Esophagus squamous epithelium (tissue), 5 donors: ENCODE measurements around the gene TMEM198. TPM values are rescaled to one million over a fixed set of nuclear protein-coding genes. Genes with fewer than 3 reads are reported as not detected.

ENCODE experiments used
- DNase-seq: peaks from one replicate; lab custom pipeline; 2025; lab: John Stamatoyannopoulos, UW
- H3K27ac ChIP-seq, 4 donors: fragments of 200-600 bp; sonication (generic); one replicate each; pipeline ENCODE4 v1.5.1; 2016 to 2019; ENCODE audit warnings: mild to moderate bottlenecking in 1 of 4
- H3K27me3 ChIP-seq, 4 donors: fragments of 200-600 bp; sonication (generic); 1 replicate in 3 of 4; 2 replicates in 1 of 4; pipeline versions ENCODE4 v1.5.1 to v1.6.0; 2017 to 2021; ENCODE audit warnings: antibody characterized with exemption in 1 of 4
- H3K36me3 ChIP-seq, 3 donors: fragments of 200-600 bp; sonication (generic); one replicate each; pipeline ENCODE4 v1.5.1; 2016 to 2019
- H3K4me1 ChIP-seq, 3 donors: fragments of 200-600 bp; sonication (generic); one replicate each; pipeline ENCODE4 v1.5.1; 2017 to 2019
- H3K4me3 ChIP-seq, 4 donors: fragments of 200-600 bp; sonication (generic); 1 replicate in 3 of 4; 2 replicates in 1 of 4; pipeline ENCODE4 v1.5.1; 2016 to 2019; ENCODE audit warnings: mild to moderate bottlenecking in 2 of 4, moderate library complexity in 1 of 4
- H3K9me3 ChIP-seq, 3 donors: fragments of 200-600 bp; sonication (generic); one replicate each; pipeline ENCODE4 v1.5.1; 2016 to 2019
- CTCF ChIP-seq, 6 experiments: fragments of 450-650 bp in 4 of 6; fragments of 200-600 bp in 2 of 6; sonication (generic) in 2 of 6; IDR thresholded peaks; one replicate each; pipeline ENCODE4 v1.5.1; 2016 to 2019; ENCODE audit warnings: antibody characterized with exemption in 6 of 6, mild to moderate bottlenecking in 4 of 6, moderate library complexity in 4 of 6
- POLR2A ChIP-seq, 4 donors: fragments of 450-650 bp; IDR thresholded peaks; one replicate each; pipeline ENCODE4 v1.6.1; 2017; ENCODE audit warnings: antibody characterized with exemption in 4 of 4, mild to moderate bottlenecking in 4 of 4, moderate library complexity in 3 of 4
- WGBS, 2 donors: methylation state at CpG; one replicate each; pipeline ENCODE4 v1.1.5; 2018; 5-methylcytosine and 5-hydroxymethylcytosine counted together
- intact Hi-C: fragments of 100-400 bp; cut with DNase I; formaldehyde crosslinking; loops from one replicate; pipeline ENCODE4 v1.15.0; 2022
- total RNA-seq, 4 donors: library from RNA; depleted of rRNA; stranded (reverse); fragments of >200 nt; gene quantifications; one replicate each; pipeline ENCODE4 v1.1.0, GENCODE V29; 2016
- donor health status: DM: yes; HTN: yes; CAD: no.

Gene TMEM198
- total RNA-seq, 4 donors from 2014 or later = 0.62 to 0.87 (median 0.78) TPM

- DNase-seq = no peak
- intact Hi-C loops = no loop called here
- Histone ChIP-seq H3K9me3 (no peaks in the 10 kb centered on the region), H3K27me3 (peaks cover 0 to 60% (median 0%) of the 10 kb centered on the region in 4 donors), H3K4me3 (peak overlapping the region in 3 of 4 donors; percentile 59 to 85 (median 71)), H3K4me1 (peaks cover 8 to 54% (median 25%) of the 10 kb centered on the region in 3 donors), H3K27ac (peak overlapping the region; percentile 81 to 97 (median 92)), H3K36me3 (peaks cover 0 to 9% (median 0%) of the 10 kb centered on the region in 3 donors)
- WGBS, 2 donors = 7% methylated on average over 12 of the region's 61 CpGs; no CpG with 5 or more reads in 1 of the 2 donors
- no peak for TF ChIP-seq CTCF (IDR thresholded peaks at IDR 0.05)
- no peak for TF ChIP-seq POLR2A (IDR thresholded peaks at IDR 0.05)
Measured at GRCh38 chr2:219496825-219497494, 46.9 kb upstream of the TMEM198 start.

DNA sequence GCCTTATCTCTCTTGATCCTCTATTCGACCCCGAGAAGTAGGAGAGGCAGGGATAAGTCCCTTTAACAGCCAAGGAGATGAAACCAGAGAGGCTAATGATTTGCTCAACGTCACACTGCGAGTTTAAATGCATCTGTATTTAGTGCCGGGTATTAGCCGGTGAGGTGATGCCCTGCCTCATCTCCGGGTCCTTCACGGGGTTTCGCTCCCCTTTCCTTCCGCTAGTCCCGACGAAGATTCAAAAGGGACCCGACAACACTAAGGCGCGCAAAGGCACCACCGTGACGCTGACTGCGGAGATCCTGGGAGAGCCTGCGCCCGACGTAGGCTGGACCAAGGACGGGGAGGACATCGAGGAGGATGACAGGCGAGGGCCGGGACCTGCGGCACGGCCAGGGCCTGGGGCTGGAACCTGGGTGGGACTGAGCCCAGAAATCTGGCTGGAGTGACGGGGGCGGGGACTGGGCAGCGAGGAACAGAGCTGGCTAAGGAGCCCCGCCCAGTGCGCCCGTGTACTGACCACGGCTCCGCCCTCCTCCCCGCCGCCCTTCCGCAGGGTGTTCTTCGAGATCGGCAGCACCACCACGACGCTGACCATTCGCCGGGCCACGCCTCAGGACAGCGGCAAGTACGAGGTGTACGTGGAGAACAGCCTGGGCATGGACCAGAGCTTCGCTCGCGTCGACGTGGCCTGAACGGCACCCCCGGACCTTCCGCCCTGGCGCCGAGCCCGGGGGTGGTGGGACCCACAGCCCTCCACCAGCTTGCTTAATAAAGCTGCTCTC, 46.1 kb upstream of the TMEM198 start:
- Histone ChIP-seq H3K4me3 (peak overlapping the region; percentile 50 to 85 (median 65)), H3K9me3 (no peaks in the 10 kb centered on the region), H3K36me3 (peaks cover 0 to 16% (median 0%) of the 10 kb centered on the region in 3 donors), H3K27me3 (peaks cover 0 to 53% (median 0%) of the 10 kb centered on the region in 4 donors), H3K27ac (peak overlapping the region; percentile 81 to 97 (median 92)), H3K4me1 (peaks cover 8 to 54% (median 25%) of the 10 kb centered on the region in 3 donors)
- intact Hi-C loops = no loop called here
- peak; percentile 27 for DNase-seq
- 0 to 2% methylated on average over 20 to 30 of the region's 59 CpGs for WGBS, 2 donors
- TF ChIP-seq POLR2A (IDR thresholded peaks at IDR 0.05) (peak in 2 of 4 donors; percentile 71 to 73), CTCF (IDR thresholded peaks at IDR 0.05) (no peak)

DNA sequence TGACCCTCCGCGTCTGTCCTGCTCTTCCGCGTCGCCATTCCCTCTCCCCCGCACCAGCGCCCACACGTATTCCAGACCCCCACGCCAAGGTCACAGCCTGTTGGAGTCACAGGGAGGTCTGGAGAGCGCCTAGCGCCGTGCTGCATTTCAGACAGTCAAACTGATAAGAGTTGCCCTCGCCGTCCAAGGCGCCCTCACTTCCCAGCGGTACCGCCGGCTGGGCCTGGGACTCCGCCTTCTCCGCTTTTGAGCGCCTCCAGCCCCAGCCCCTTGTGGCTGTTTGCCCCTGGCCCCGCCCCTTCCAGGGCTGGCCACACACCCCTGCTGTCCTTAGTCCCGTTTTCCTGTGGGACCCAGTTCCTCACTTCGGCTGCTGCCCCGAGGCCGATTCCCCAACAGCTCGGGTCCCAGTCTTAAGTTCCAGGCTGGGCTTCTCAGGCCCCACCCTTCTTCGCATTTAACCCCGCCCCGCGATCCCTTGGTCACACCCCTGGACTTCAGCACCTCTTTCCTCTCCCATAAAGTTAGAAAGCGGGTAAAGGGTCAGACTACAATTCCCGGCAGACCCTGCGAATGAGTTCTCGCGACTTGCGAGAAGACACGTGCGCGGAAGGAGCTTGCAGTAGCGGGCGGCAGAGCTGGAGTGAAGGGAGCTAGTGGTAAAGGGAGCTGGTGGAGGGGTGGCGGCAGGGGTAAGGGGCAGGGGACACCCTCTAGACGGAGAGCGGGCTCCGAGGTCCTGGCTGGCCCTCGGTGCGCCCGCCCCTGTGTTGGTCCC, 45.4 kb upstream of the TMEM198 start, which contains the start of gene GMPPA:
Gene GMPPA, plus strand, starts transcription at position 612 of the 778 bp plus-strand sequence. CDS start 1,085 bp downstream, outside the sequence.
- Histone ChIP-seq H3K4me3 (peak within 1 kb of the TSS; percentile 50 to 85 (median 65)), H3K4me1 (peaks cover 8 to 54% (median 25%) of the 10 kb centered on the region in 3 donors), H3K27ac (peak within 1 kb of the TSS; percentile 81 to 97 (median 92)), H3K36me3 (peaks cover 0 to 24% (median 0%) of the 10 kb centered on the region in 3 donors), H3K27me3 (peaks cover 0 to 45% (median 0%) of the 10 kb centered on the region in 4 donors), H3K9me3 (no peaks in the 10 kb centered on the region)
- peak; percentile 87 for DNase-seq
- intact Hi-C loops = no loop called here
- TF ChIP-seq CTCF (IDR thresholded peaks at IDR 0.05) = peak in 3 of 6 experiments; percentile 3 to 19 (median 3)
- peak in 3 of 4 donors; percentile 49 to 70 (median 54) for TF ChIP-seq POLR2A (IDR thresholded peaks at IDR 0.05)
- 1% methylated on average over 27 to 32 of the region's 49 CpGs for WGBS, 2 donors

- DNase-seq = no peak
- peak overlapping the region; percentile 50 to 85 (median 65) for H3K4me3 ChIP-seq
- peaks cover 0 to 40% (median 0%) of the 10 kb centered on the region in 4 donors for H3K27me3 ChIP-seq
- 0% methylated on average over 3 of the region's 3 CpGs for WGBS, 2 donors
- H3K36me3 ChIP-seq = peaks cover 0 to 29% (median 0%) of the 10 kb centered on the region in 3 donors
- peaks cover 8 to 54% (median 25%) of the 10 kb centered on the region in 3 donors for H3K4me1 ChIP-seq
- H3K9me3 ChIP-seq = no peaks in the 10 kb centered on the region
- no peak for TF ChIP-seq POLR2A (IDR thresholded peaks at IDR 0.05)
- TF ChIP-seq CTCF (IDR thresholded peaks at IDR 0.05) = no peak
- intact Hi-C loops = no loop called here
- peak overlapping the region; percentile 81 to 97 (median 92) for H3K27ac ChIP-seq
Measured at GRCh38 chr2:219499058-219499307, 44.8 kb upstream of the TMEM198 start.
